Subcutaneous abdominal adipose tissue (tissue), 5 donors: Measurements from ENCODE around the gene UBLCP1.
"Not testable (repeated sequence)": the region's sequence is repeated elsewhere in the genome, so short reads cannot be mapped to it uniquely, and the experiment has no call there.

Experiments used
- H3K27ac ChIP-seq: one replicate; pipeline ENCODE4 v1.7.0; 2013; ENCODE audit warnings: low read depth, mild to moderate bottlenecking, inconsistent platforms, low read length, moderate library complexity
- H3K27me3 ChIP-seq, 5 donors: one replicate each; pipeline ENCODE4 v1.7.0; 2013; ENCODE audit warnings: low read length in 5 of 5, inconsistent platforms in 1 of 5; ENCODE audit not compliant: control insufficient read depth in 5 of 5, insufficient read depth in 4 of 5
- H3K36me3 ChIP-seq, 5 donors: one replicate each; pipeline ENCODE4 v1.7.0; 2013; ENCODE audit warnings: low read length in 5 of 5; ENCODE audit not compliant: control insufficient read depth in 5 of 5, insufficient read depth in 5 of 5
- H3K4me1 ChIP-seq, 5 donors: one replicate each; pipeline ENCODE4 v1.7.0; 2013; ENCODE audit warnings: low read length in 5 of 5, mild to moderate bottlenecking in 3 of 5, moderate library complexity in 1 of 5; ENCODE audit not compliant: control insufficient read depth in 5 of 5, insufficient read depth in 5 of 5
- H3K4me3 ChIP-seq, 5 donors: one replicate each; pipeline ENCODE4 v1.7.0; 2013; ENCODE audit warnings: low read length in 5 of 5, low read depth in 1 of 5
- H3K9ac ChIP-seq, 5 donors: one replicate each; pipeline ENCODE4 v1.7.0; 2013; ENCODE audit warnings: low read length in 5 of 5, mild to moderate bottlenecking in 4 of 5, moderate library complexity in 3 of 5
- H3K9me3 ChIP-seq, 5 donors: one replicate each; pipeline ENCODE4 v1.7.0; 2013; ENCODE audit warnings: low read length in 5 of 5; ENCODE audit not compliant: control insufficient read depth in 5 of 5
- donor health status: healthy.
- donor health status: healthy.
- donor health status: healthy.
- donor health status: healthy.
- donor health status: healthy.

Gene UBLCP1

GRCh38 chr5:159244890-159245289 is 18.2 kb upstream of the UBLCP1 start:
- Histone ChIP-seq H3K9me3 (no peaks in the 10 kb centered on the region), H3K36me3 (no peaks in the 10 kb centered on the region), H3K27me3 (peaks cover 0 to 3% (median 0%) of the 10 kb centered on the region in 5 donors), H3K4me1 (no peaks in the 10 kb centered on the region), H3K4me3 (no peak overlapping the region), H3K27ac (no peak overlapping the region), H3K9ac (no peak overlapping the region)

- peaks cover 0 to 2% (median 0%) of the 10 kb centered on the region in 5 donors for H3K9me3 ChIP-seq
Observed at GRCh38 chr5:159249158-159249557, 13.9 kb upstream of the UBLCP1 start.

GRCh38 chr5:159252195-159252594 is 10.9 kb upstream of the UBLCP1 start:
- Histone ChIP-seq H3K27me3 (peaks cover 0 to 14% (median 4%) of the 10 kb centered on the region in 5 donors), H3K36me3 (no peaks in the 10 kb centered on the region), H3K9ac (no peak overlapping the region), H3K4me3 (no peak overlapping the region), H3K4me1 (no peaks in the 10 kb centered on the region), H3K9me3 (peaks cover 0 to 2% (median 0%) of the 10 kb centered on the region in 5 donors), H3K27ac (no peak overlapping the region)

More at GRCh38 chr5:159249158-159249557, 13.9 kb upstream of the UBLCP1 start:
- Histone ChIP-seq H3K27ac (no peak overlapping the region), H3K4me1 (no peaks in the 10 kb centered on the region), H3K27me3 (peaks cover 0 to 8% (median 0%) of the 10 kb centered on the region in 5 donors), H3K36me3 (no peaks in the 10 kb centered on the region), H3K4me3 (no peak overlapping the region), H3K9ac (no peak overlapping the region)

GRCh38 chr5:159257007-159257406 is 6.1 kb upstream of the UBLCP1 start:
- peaks cover 0 to 2% (median 0%) of the 10 kb centered on the region in 5 donors for H3K9me3 ChIP-seq
- H3K36me3 ChIP-seq: no peaks in the 10 kb centered on the region
- no peak overlapping the region for H3K27ac ChIP-seq
- H3K9ac ChIP-seq: no peak overlapping the region
- H3K4me3 ChIP-seq: no peak overlapping the region
- H3K4me1 ChIP-seq: peaks cover 0 to 1% (median 0%) of the 10 kb centered on the region in 5 donors
- H3K27me3 ChIP-seq: peaks cover 0 to 12% (median 5%) of the 10 kb centered on the region in 5 donors

GRCh38 chr5:159257629-159258283 is 5.3 kb upstream of the UBLCP1 start:
- H3K27me3 ChIP-seq: peaks cover 0 to 12% (median 5%) of the 10 kb centered on the region in 5 donors
- no peak overlapping the region for H3K4me3 ChIP-seq
- no peaks in the 10 kb centered on the region for H3K9me3 ChIP-seq
- peaks cover 4 to 8% (median 6%) of the 10 kb centered on the region in 5 donors for H3K4me1 ChIP-seq
- H3K36me3 ChIP-seq: no peaks in the 10 kb centered on the region
- H3K9ac ChIP-seq: no peak overlapping the region
- no peak overlapping the region for H3K27ac ChIP-seq

GRCh38 chr5:159258361-159258760 is 4.7 kb upstream of the UBLCP1 start:
- Histone ChIP-seq H3K4me1 (peaks cover 5 to 10% (median 6%) of the 10 kb centered on the region in 5 donors), H3K27ac (no peak overlapping the region), H3K27me3 (peaks cover 0 to 12% (median 5%) of the 10 kb centered on the region in 5 donors), H3K36me3 (no peaks in the 10 kb centered on the region), H3K4me3 (no peak overlapping the region), H3K9me3 (no peaks in the 10 kb centered on the region), H3K9ac (no peak overlapping the region)

GRCh38 chr5:159260212-159260611 is 2.9 kb upstream of the UBLCP1 start:
- not testable (repeated sequence) for H3K27ac ChIP-seq, H3K27me3 ChIP-seq, H3K36me3 ChIP-seq, H3K4me3 ChIP-seq, H3K9ac ChIP-seq, H3K9me3 ChIP-seq
- peaks cover 11 to 24% (median 18%) of the 10 kb centered on the region in 5 donors for H3K4me1 ChIP-seq

- H3K9ac ChIP-seq: peak overlapping the region; percentile 89 to 96 (median 91)
- H3K4me3 ChIP-seq: peak overlapping the region; percentile 80 to 99 (median 95)
- H3K27me3 ChIP-seq: peaks cover 0 to 3% (median under 1%) of the 10 kb centered on the region in 5 donors
- H3K36me3 ChIP-seq: no peaks in the 10 kb centered on the region
- peaks cover 11 to 24% (median 23%) of the 10 kb centered on the region in 5 donors for H3K4me1 ChIP-seq
- peak overlapping the region; percentile 92 for H3K27ac ChIP-seq
- H3K9me3 ChIP-seq: no peaks in the 10 kb centered on the region
Observed at GRCh38 chr5:159262472-159262858, 625 bp upstream of the UBLCP1 start.

GRCh38 chr5:159263569-159263905 is 447 bp downstream of the UBLCP1 start:
- Histone ChIP-seq H3K4me1 (peaks cover 11 to 24% (median 23%) of the 10 kb centered on the region in 5 donors), H3K9me3 (no peaks in the 10 kb centered on the region), H3K4me3 (peak overlapping the region; percentile 93 to 99 (median 95)), H3K27ac (peak overlapping the region; percentile 92), H3K9ac (peak overlapping the region; percentile 84 to 96 (median 90)), H3K27me3 (no peaks in the 10 kb centered on the region), H3K36me3 (no peaks in the 10 kb centered on the region)

- not testable (repeated sequence) for H3K9ac ChIP-seq, H3K4me3 ChIP-seq, H3K9me3 ChIP-seq, H3K27ac ChIP-seq, H3K27me3 ChIP-seq
- H3K4me1 ChIP-seq: peaks cover 11 to 24% (median 23%) of the 10 kb centered on the region in 5 donors
- H3K36me3 ChIP-seq: peaks cover 5 to 20% (median 8%) of the 10 kb centered on the region in 5 donors
Observed at GRCh38 chr5:159266764-159267163, 3.7 kb downstream of the UBLCP1 start.
